K562 (cell line): ENCODE data around the gene PPP1R14B. TPM values are rescaled to one million over a fixed set of nuclear protein-coding genes. Genes with fewer than 3 reads are reported as not detected.

Experiments used
- CBFA2T2 ChIP-seq: fragments of 450-650 bp; conservative IDR thresholded peaks from 2 replicates; pipeline ENCODE4 v1.6.1; 2017; ENCODE audit warnings: mild to moderate bottlenecking
- CREBBP ChIP-seq: IDR thresholded peaks from one replicate; pipeline ENCODE4 v1.6.1; 2012; ENCODE audit warnings: low read depth, mild to moderate bottlenecking, control low read depth, inconsistent platforms, low read length
- DEAF1 ChIP-seq: fragments of 450-650 bp; formaldehyde crosslinking; IDR thresholded peaks from 2 replicates; pipeline ENCODE4 v1.4.0; 2020; ENCODE audit warnings: mild to moderate bottlenecking, moderate library complexity
- NKRF ChIP-seq: fragments of 450-650 bp; IDR thresholded peaks from 2 replicates; pipeline ENCODE4 v1.6.1; 2016; ENCODE audit warnings: borderline replicate concordance
- PRDM10 ChIP-seq: fragments of 450-650 bp; IDR thresholded peaks from 2 replicates; pipeline ENCODE4 v1.6.1; 2018; ENCODE audit not compliant: partially characterized antibody
- RBM25 ChIP-seq: fragments of 200-400 bp; formaldehyde crosslinking; IDR thresholded peaks from 2 replicates; pipeline ENCODE4 v1.6.1; 2018; ENCODE audit warnings: low read length, low read depth, moderate library complexity; ENCODE audit not compliant: severe bottlenecking
- polyA plus RNA-seq, 8 experiments: library from polyadenylated mRNA; depleted of rRNA in 4 of 8; stranded (reverse) in 5 of 8; unstranded in 3 of 8; fragments of >200 nt; fragmentation: Nextera tagmentation in 2 of 8; fragmentation: Illumina TruSeq in 1 of 8; extraction: Ambion mirVana in 2 of 8; extraction: Trizol in 1 of 8; gene quantifications; 2 replicates each; pipeline versions ENCODE4 v1.2.1 to v1.2.3, GENCODE V29; 2011 to 2014; ENCODE audit warnings: inconsistent platforms in 1 of 8, missing spikeins in 1 of 8
- total RNA-seq, 7 experiments: library from RNA; depleted of rRNA in 6 of 7; stranded (reverse); fragments of >200 nt in 6 of 7; fragmentation: Illumina TruSeq in 2 of 7; extraction: Trizol in 2 of 7; gene quantifications; 2 replicates each; pipeline versions ENCODE4 v1.2.1 to v1.2.3, GENCODE V29; 2011 to 2021; ENCODE audit warnings: low replicate concordance in 1 of 7

The PPP1R14B gene
- total and polyA plus RNA-seq, 9 of the 15 experiments (the other 6 are each of a cell fraction or from before 2014, with no cell fraction given), result 7.7 to 566 (median 212) TPM

GRCh38 chr11:64284048-64284961, 37.6 kb upstream of the PPP1R14B start, which contains the start of gene BAD (continued):
- peak; percentile 90 for TF ChIP-seq RBM25
- no peak for TF ChIP-seq DEAF1 (CRISPR knock-in tag)
- TF ChIP-seq CBFA2T2, result no peak
- peak; percentile 47; the same call in 1 of the 2 replicates for TF ChIP-seq NKRF
- no peak for TF ChIP-seq CREBBP
- peak; percentile 61 for TF ChIP-seq PRDM10
